Activated T-cell treated with anti-CD3 and anti-CD28 coated beads for 4 hours (primary cell): ENCODE data around the gene TBCEL.

Experiments used
- DNase-seq: peaks from one replicate; pipeline ENCODE4 v3.0.0-alpha.2; 2020

TBCEL gene

DNA sequence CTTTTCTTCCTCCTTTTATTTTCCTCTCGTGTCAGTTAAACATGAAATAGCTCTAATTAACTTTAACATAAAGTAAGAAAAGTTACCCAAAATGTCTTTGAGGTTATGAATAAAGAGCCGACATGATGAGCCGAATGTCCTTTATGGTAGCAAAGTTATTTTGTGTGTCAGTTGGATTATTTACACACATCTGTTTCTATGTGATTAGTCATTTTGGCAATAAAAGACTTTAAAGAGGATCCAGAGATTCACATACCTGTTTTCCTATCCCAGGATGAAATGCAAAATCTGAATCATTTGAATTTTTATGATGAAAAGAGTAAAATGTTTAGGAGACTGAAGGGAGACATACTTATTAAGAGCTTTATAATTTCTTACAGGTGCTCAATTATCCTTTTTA is 43.1 kb downstream of the TBCEL start:
- no peak for DNase-seq

- DNase-seq, result no peak
These were observed 43.6 kb downstream of the TBCEL start for GRCh38 chr11:121067453-121067852.

- DNase-seq, result no peak
These were observed 44.2 kb downstream of the TBCEL start for GRCh38 chr11:121067962-121068647.

DNA sequence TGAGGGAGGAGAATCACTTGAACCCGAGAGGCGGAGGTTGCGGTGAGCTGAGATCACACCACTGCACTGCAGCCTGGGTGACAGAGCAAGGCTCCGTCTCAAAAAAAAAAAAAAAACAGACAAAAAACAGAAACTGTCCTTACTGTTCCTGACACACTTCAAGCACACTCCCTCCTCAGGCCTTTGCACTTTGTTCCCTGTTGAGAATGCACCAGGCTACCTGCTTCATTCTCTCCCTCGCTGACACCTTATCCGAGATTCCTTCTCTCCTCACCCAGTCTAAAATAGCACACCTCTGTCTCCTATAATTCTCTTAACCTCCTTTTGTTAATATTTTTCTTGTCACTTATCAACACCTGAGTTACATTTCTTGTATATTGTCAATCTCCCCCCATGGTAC is 44.9 kb downstream of the TBCEL start:
- no peak for DNase-seq

DNA sequence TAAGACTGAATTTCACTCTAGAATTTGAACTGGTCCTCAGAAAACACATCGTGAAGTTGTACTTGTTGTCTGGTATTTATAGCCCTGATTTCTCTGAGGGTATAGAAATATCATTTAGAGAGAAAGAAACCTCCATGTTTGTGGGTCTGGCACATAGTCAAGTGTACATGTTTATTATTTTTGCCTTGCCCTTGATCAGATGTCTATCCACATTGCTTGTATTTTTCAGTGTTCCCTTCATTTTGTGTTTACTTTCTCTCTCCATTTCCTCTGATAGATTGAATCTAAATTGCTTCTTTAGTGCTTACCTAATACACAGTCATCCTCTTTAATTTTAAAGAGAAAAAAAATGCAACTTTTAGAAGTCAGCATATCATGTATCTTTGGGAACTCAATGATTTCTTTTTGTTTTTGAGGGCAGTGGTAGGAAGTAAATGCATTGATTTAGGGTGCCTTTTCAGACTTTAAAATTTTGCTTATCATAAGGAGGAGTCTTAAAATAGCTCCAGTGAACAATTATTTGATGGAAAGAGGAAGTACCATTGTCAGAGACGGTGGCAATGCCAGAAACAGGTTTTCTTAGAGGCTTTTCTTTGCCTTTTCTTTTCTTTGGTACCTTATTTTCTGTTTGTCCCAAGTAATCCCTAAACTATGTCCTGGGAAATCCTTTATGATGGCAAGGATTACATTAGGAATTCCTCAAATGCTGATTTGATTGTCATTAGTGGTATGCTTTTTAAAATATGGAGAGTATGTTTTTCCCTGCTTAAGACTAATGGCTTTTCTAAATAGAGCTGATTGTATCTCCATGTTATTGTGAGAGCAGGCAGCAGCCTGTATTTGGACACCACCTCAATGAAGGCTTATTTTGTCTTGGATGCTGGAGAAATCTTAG is 47.3 kb downstream of the TBCEL start:
- no peak for DNase-seq

DNA sequence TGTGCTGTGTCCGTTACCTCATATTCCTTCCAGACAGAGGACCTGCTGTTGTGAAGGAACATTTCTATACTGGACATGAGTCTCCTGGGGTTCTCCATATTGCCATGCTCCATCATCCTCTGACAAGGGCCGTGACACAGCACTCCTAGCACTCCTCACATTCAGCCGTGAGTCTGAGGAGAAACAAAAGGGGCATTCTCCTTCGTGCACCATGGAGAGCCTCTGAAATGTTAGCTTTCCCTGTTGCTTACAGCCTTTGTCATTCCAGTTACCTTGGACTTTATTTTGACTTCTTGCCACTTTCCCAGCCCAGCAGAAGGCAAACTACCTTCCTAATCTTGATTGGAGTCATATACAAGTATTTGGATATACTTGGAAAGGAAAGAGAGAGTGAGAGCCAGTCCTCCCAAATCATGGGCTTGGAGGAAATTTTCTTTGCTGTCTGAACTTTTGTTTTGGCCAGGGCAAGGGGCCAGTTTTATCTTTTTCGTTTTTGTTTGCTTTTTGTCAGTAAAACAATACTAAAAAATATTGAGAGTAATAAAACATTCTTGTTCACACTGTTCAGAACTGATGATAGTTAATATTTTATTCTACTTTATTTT is 48.0 kb downstream of the TBCEL start:
- no peak for DNase-seq

GRCh38 chr11:121081321-121081720 is 57.4 kb downstream of the TBCEL start:
- DNase-seq, result no peak

GRCh38 chr11:121082219-121082618 is 58.3 kb downstream of the TBCEL start:
- no peak for DNase-seq

DNA sequence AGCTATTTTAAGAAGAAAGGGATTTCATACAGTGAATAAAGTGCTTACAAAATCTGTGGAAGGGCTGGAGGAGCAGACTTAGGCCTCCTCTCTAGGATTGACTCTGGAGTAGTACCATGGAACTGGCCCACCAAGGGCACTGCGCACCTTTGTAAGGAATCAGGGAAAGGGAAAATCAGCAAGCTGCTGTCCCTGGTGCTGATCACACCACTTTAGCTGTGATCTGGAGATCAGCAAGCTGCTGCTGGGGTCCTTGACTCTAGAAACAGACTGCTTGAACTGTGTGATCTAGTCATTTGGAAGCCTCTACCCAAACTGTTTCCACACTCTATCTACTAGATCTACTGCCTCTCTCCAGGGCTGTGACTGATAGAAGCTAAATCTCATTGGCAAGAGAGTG is 58.8 kb downstream of the TBCEL start:
- no peak for DNase-seq

GRCh38 chr11:121086866-121087265 is 63.0 kb downstream of the TBCEL start:
- no peak for DNase-seq

GRCh38 chr11:121089566-121089965 is 65.7 kb downstream of the TBCEL start:
- no peak for DNase-seq

GRCh38 chr11:121090145-121090721 is 66.3 kb downstream of the TBCEL start:
- no peak for DNase-seq

DNA sequence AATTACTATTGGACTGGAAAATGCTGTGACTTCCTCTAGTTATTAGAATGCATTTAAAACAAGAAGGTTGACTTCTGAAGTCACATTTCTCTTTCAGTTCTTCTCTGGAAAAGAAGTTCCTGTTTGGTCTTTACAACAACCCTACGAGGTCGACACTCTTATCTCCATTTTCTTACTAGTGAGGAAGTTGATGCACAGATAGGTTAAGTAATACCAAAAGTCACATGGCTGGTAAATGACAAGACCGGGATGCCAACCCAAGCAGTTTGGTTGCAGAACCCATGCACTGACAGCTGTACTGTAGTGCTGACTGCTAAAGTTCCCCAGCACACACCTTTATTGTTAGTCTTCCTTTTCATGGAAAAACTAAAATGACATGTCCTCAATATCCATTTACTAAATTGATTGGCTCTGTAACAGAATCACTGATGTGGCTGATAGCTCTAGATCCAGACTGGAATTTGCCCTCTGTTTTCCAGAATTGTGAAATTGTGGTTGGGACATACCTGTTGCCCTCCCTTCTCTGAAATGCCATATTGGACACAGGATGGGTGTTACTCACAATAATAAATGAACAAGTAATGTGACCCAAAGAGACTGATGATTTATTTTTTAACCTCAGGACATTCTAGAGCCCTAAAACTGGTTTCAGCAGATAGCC is 67.7 kb downstream of the TBCEL start:
- DNase-seq, result no peak

- no peak for DNase-seq
These were observed 71.7 kb downstream of the TBCEL start for GRCh38 chr11:121095561-121095960.

DNA sequence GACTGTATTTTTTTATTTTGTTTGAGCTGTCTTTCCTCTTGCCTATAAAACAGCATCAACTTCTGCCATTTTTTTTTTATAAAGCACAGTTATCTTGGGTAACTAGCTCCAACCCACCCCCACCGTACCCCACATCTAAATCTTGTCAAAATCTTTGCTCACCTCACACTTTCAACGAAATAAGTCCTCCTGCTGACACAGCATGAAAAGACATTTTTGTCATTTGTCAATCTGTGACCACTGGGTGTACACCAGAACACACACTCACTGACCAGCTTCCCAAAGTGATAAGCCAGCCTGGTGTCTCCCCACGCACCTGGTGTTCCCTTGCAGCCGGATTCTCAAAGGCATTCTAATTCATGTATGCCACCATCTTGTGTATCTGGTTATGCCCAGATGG is 75.5 kb downstream of the TBCEL start:
- DNase-seq, result no peak

- no peak for DNase-seq
These were observed 76.0 kb downstream of the TBCEL start for GRCh38 chr11:121099885-121100284.

- DNase-seq, result no peak
These were observed 77.0 kb downstream of the TBCEL start, which contains the start of gene TECTA for GRCh38 chr11:121100943-121101342. TECTA (plus strand) TSS chr11:121101243; CDS start chr11:121102666, 1,423 bp downstream.

DNA sequence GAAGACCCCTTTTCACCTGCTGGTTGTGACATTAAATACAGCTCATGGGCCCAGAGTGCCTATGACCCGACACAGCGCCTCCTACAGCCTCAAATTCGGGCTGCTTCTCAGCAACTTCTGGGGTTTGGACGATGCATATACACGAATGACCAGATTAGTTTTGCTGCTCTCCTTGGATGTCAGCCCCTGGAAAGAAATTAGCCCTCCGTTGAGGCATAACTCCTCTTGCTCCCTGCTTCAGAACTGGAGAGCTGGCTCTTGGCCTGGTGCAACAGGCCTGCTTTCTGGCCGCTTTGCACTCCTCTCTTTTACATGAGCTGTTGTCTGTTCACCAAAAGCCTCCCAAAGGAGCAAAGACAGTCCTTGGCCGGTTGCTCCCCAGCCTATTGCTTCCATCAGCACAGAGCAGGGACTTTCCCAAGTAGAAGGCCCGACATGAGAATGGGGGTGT is 80.4 kb downstream of the TBCEL start:
- no peak for DNase-seq

- no peak for DNase-seq
These were observed 81.2 kb downstream of the TBCEL start for GRCh38 chr11:121105063-121105480.

DNA sequence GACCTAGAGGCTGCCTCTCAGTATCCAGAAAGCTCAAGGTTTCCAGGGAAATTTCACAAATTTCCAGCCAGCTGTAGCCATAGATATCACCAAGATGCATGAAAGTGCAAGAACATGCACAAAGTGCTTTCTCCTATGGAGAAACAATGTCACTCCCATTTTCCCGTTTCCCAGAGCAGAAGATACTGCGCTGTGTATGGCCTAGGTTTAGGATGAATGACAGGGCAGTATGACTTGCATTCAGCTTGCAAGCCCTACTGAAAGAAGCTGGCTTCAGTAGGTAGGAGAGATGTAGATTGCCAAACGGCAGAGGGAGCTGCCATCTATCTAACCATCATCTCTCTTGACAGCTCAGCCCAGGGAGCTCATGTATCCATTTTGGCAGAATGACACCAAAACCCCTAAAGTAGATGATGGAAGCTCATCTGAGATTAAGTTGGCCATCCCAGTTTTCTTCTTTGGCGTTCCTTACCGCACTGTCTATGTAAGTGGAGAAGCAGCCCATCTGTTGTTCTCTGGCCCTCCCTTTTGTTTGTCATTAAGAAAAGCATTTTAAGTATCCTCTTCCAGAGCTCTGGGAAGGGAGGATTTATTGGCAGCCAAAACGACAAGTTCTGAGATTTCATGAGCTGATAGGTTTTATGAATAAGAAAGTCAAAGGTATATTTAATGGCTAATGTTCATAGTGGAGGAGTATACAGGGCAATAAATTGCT is 81.7 kb downstream of the TBCEL start:
- DNase-seq, result no peak

DNA sequence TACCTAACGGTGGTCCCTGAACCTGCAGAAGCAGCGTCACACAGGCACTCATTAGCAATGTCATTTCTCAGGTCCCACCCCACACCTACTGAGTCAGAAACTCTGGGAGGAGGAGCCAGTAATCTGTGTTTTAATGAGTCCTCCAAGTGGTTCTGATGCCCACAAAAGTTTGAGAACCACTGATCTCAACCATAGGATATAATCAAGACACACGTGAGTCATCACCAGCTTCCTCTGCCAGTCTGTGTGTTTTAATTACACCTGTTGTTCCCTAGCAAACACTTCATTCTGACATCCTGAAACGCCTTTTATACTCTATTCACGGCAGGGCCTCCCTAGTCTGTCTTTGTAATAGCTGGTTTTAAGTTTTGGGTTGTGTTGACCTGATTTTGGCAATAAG is 82.9 kb downstream of the TBCEL start:
- no peak for DNase-seq

DNA sequence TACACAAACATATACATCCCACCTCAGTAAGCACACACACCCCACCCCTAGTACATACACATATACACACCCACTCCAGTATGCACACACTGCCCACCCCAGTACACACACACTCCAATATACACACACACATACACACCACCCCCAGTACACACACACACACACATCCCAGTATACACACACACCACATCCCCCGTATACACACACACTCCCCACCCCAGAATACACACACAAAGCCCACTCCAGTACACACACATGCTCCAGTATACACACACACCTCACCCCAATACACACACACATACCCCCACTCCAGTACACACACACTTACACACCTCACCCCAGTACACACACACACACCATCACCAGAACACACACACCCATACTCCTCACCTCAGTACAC is 84.5 kb downstream of the TBCEL start:
- DNase-seq, result no peak
